A549 (cell line): ENCODE measurements around the gene AIPL1. TPM values are rescaled to one million over a fixed set of nuclear protein-coding genes. Genes with fewer than 3 reads are reported as not detected.

ENCODE experiments used
- ATAC-seq, 2 experiments: fragments of 200-7000 bp in 1 of 2; fragments of >200 bp in 1 of 2; cut with Nextera tagmentation in 1 of 2; cut with Tn5 transposase in 1 of 2; 3 replicates each; pipeline versions ENCODE4 v1.8.0 to v1.9.1; 2018 to 2020; ENCODE audit warnings: mild to moderate bottlenecking in 1 of 2, moderate library complexity in 1 of 2
- CTCF ChIA-PET: fragments of 300-600 bp; sonication (Branson Sonifier 250); formaldehyde crosslinking; extraction: SDS; loops from one replicate; lab custom pipeline; 2021; ENCODE audit warnings: antibody characterized with exemption, inconsistent platforms; lab: Yijun Ruan, JAX
- POLR2A ChIA-PET: fragments of 350-600 bp; formaldehyde crosslinking; extraction: SDS; loops from one replicate; lab custom pipeline; 2021; ENCODE audit warnings: antibody characterized with exemption, inconsistent platforms; lab: Yijun Ruan, JAX
- DNase-seq, 2 experiments: peaks; one replicate each; pipeline versions ENCODE4 v3.0.0 to v3.0.0-alpha.2; 2011 to 2016; ENCODE audit warnings: low read depth in 1 of 2, low spot score in 1 of 2
- FAIRE-seq: peaks from 2 replicates; lab custom pipeline; 2011; peaks lifted over from hg19 to GRCh38; lab: Jason Lieb, UNC
- H3K27ac ChIP-seq, 2 experiments: fragments of >200 bp; sonication (Bioruptor Twin); formaldehyde crosslinking; 3 replicates each; pipeline ENCODE4 v1.5.1; 2016 to 2017
- H3K4me1 ChIP-seq: fragments of >200 bp; sonication (Bioruptor Twin); formaldehyde crosslinking; 3 replicates; pipeline ENCODE4 v1.6.1; 2016
- H3K4me2 ChIP-seq: fragments of >200 bp; sonication (Bioruptor Twin); formaldehyde crosslinking; 3 replicates; pipeline ENCODE4 v1.6.1; 2016
- H3K4me3 ChIP-seq: fragments of >200 bp; sonication (Bioruptor Twin); formaldehyde crosslinking; 3 replicates; pipeline ENCODE4 v1.5.1; 2016
- H3K9me3 ChIP-seq: fragments of >200 bp; sonication (Bioruptor Twin); formaldehyde crosslinking; 3 replicates; pipeline ENCODE4 v1.6.1; 2016
- CBX2 ChIP-seq: fragments of 200-600 bp; sonication (generic); IDR thresholded peaks from 2 replicates; pipeline ENCODE4 v1.6.1; 2016; ENCODE audit warnings: low read depth, mild to moderate bottlenecking, borderline replicate concordance
- CBX8 ChIP-seq: fragments of 200-600 bp; sonication (generic); IDR thresholded peaks from 2 replicates; pipeline ENCODE4 v1.6.1; 2016
- EP300 ChIP-seq, 2 experiments: fragments of >200 bp; sonication (Bioruptor Twin); formaldehyde crosslinking; IDR thresholded peaks; 2 replicates in 1 of 2; 3 replicates in 1 of 2; pipeline ENCODE4 v1.6.1; 2016 to 2017
- HEYL ChIP-seq: fragments of 250-450 bp; sonication (Bioruptor Pico); IDR thresholded peaks from 2 replicates; pipeline ENCODE4 v1.8.0; 2021; ENCODE audit warnings: mild to moderate bottlenecking, moderate library complexity
- NPAS2 ChIP-seq: fragments of 250-450 bp; sonication (Bioruptor Pico); IDR thresholded peaks from 2 replicates; pipeline ENCODE4 v1.8.0; 2022; ENCODE audit warnings: mild to moderate bottlenecking, moderate library complexity, borderline replicate concordance
- POLR2A ChIP-seq: IDR thresholded peaks from 2 replicates; pipeline ENCODE4 v1.6.1; 2012; ENCODE audit warnings: mild to moderate bottlenecking, low read length
- RAD21 ChIP-seq, 2 experiments: fragments of >200 bp in 1 of 2; sonication (Bioruptor Twin) in 1 of 2; formaldehyde crosslinking in 1 of 2; IDR thresholded peaks in 1 of 2; conservative IDR thresholded peaks in 1 of 2; 2 replicates in 1 of 2; 3 replicates in 1 of 2; pipeline ENCODE4 v1.6.1; 2012 to 2018; ENCODE audit warnings: inconsistent platforms in 1 of 2
- SMC3 ChIP-seq: fragments of >200 bp; sonication (Bioruptor Twin); formaldehyde crosslinking; IDR thresholded peaks from 3 replicates; pipeline ENCODE4 v1.6.1; 2018; ENCODE audit warnings: inconsistent platforms
- SREBF2 ChIP-seq: fragments of 450-650 bp; IDR thresholded peaks from 2 replicates; pipeline ENCODE4 v1.6.1; 2014; ENCODE audit warnings: mild to moderate bottlenecking, moderate library complexity
- ZFP36 ChIP-seq: fragments of 450-650 bp; IDR thresholded peaks from 2 replicates; pipeline ENCODE4 v1.6.1; 2014; ENCODE audit warnings: borderline replicate concordance; ENCODE audit not compliant: partially characterized antibody
- ZNF302 ChIP-seq: fragments of 250-450 bp; sonication (Bioruptor Pico); IDR thresholded peaks from 2 replicates; pipeline ENCODE4 v1.9.0; 2021; ENCODE audit warnings: inconsistent platforms, mild to moderate bottlenecking, moderate library complexity
- WGBS: methylation state at CpG from one replicate; pipeline ENCODE4 v1.1.6; 2017; ENCODE audit errors: missing lambda C conversion rate; 5-methylcytosine and 5-hydroxymethylcytosine counted together
- polyA plus RNA-seq, 4 experiments: library from polyadenylated mRNA; depleted of rRNA in 3 of 4; stranded (reverse); fragments of >200 nt; fragmentation: RNase III in 1 of 4; extraction: RNeasy Plus Mini Kit Qiagen cat#74134 plus additional on column Dnase treatment in 1 of 4; gene quantifications; 2 replicates in 3 of 4; 3 replicates in 1 of 4; pipeline ENCODE4 v1.2.3, GENCODE V29; 2011 to 2017
- TF ChIP-seq, protein P1 (sequence below): fragments of >200 bp; sonication (Bioruptor Twin); formaldehyde crosslinking; IDR thresholded peaks from 3 replicates; pipeline ENCODE4 v1.6.1; 2016
- TF ChIP-seq, protein P2 (sequence below): fragments of >200 bp; sonication (Bioruptor Twin); formaldehyde crosslinking; IDR thresholded peaks from 3 replicates; pipeline ENCODE4 v1.5.1; 2016
- TF ChIP-seq, protein P3 (sequence below): IDR thresholded peaks from 2 replicates; pipeline ENCODE4 v1.6.1; 2012; ENCODE audit warnings: low read depth, borderline replicate concordance
- TF ChIP-seq, protein P4 (sequence below): IDR thresholded peaks from 2 replicates; pipeline ENCODE4 v1.6.1; 2012

The AIPL1 gene
- polyA plus RNA-seq, 2 of the 4 experiments (the other 2 are of a cell fraction), result not detected

DNA sequence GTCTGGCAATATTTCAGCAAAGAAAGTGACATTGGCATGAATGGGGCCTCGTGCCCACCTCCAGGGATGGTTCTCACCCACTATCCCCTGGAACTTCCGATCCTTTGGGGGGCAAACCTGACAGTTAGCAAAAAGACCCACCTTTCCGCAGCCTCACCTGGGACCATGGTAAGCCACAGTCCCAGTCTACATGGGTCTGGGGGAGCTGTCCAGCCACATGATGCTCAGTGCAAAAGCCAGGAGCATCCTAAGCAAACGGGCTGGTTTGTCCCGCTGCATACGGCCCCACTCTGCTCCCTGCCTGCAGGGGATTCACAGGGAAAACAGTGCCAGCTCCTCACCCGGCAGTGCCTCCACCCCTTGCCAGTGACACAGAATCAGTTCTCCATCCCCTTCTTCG, 19.3 kb downstream of the AIPL1 start:
- Histone ChIP-seq H3K27ac (no peak overlapping the region), H3K4me1 (no peaks in the 10 kb centered on the region), H3K4me3 (no peak overlapping the region), H3K4me2 (no peak overlapping the region), H3K9me3 (no peaks in the 10 kb centered on the region)
- FAIRE-seq, result no peak
- TF ChIP-seq EP300 (IDR thresholded peaks at IDR 0.05) (no peak), CBX8 (no peak)
- WGBS, result 32% methylated on average over 8 of the region's 8 CpGs
- ATAC-seq, result no peak
- ChIA-PET CTCF (interaction anchor here (0.5 to 21.4 kb wide), 4 partner anchors 21 to 920 kb away, joined by 3 to 394 read pairs (median 4); no protein-coding TSS in a partner anchor), POLR2A (no interaction called here)
- no peak for DNase-seq

DNA sequence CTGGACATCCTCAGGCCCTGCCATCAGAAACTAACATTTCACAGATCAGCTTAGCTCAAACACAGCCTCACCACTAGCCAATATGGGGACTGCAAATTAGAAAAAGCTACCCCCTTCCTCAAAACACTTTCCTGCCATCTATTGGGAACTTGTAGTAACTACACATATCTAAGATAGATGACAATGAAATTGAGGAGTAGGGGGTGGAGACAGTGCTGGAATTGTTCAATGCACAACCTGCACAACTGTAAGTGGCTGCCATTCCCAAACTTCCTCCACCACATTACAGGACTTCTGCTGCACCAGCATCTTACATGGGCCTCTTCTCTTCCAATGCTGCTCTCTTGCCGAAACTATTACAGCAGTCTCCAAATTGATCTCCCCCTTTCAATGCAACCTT, 21.9 kb downstream of the AIPL1 start:
- TF ChIP-seq, protein P1, sequence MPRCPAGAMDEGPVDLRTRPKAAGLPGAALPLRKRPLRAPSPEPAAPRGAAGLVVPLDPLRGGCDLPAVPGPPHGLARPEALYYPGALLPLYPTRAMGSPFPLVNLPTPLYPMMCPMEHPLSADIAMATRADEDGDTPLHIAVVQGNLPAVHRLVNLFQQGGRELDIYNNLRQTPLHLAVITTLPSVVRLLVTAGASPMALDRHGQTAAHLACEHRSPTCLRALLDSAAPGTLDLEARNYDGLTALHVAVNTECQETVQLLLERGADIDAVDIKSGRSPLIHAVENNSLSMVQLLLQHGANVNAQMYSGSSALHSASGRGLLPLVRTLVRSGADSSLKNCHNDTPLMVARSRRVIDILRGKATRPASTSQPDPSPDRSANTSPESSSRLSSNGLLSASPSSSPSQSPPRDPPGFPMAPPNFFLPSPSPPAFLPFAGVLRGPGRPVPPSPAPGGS, result no peak
- peak; percentile 85 to 93 for TF ChIP-seq RAD21 (conservative IDR thresholded peaks at IDR 0.05 in 1 of 2, IDR thresholded peaks at IDR 0.05 in 1 of 2)
- peak; percentile 81 for TF ChIP-seq SMC3
- TF ChIP-seq, protein P2, sequence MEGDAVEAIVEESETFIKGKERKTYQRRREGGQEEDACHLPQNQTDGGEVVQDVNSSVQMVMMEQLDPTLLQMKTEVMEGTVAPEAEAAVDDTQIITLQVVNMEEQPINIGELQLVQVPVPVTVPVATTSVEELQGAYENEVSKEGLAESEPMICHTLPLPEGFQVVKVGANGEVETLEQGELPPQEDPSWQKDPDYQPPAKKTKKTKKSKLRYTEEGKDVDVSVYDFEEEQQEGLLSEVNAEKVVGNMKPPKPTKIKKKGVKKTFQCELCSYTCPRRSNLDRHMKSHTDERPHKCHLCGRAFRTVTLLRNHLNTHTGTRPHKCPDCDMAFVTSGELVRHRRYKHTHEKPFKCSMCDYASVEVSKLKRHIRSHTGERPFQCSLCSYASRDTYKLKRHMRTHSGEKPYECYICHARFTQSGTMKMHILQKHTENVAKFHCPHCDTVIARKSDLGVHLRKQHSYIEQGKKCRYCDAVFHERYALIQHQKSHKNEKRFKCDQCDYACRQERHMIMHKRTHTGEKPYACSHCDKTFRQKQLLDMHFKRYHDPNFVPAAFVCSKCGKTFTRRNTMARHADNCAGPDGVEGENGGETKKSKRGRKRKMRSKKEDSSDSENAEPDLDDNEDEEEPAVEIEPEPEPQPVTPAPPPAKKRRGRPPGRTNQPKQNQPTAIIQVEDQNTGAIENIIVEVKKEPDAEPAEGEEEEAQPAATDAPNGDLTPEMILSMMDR, result peak; percentile 77
- no peak overlapping the region for H3K27ac ChIP-seq
- no peak overlapping the region for H3K4me3 ChIP-seq
- FAIRE-seq, result peak; percentile 98
- no peaks in the 10 kb centered on the region for H3K9me3 ChIP-seq
- no peak overlapping the region for H3K4me2 ChIP-seq
- peak; percentile 72 to 89 for ATAC-seq
- peak; percentile 65 to 84 for DNase-seq
- WGBS, result 3% methylated on average over 1 of the region's 1 CpG
- CTCF ChIA-PET, result interaction anchor here (0.6 to 21.4 kb wide), 48 partner anchors 10 to 872 kb away, joined by 3 to 394 read pairs (median 3); partner anchors contain the start of gene NLRP1
- POLR2A ChIA-PET, result no interaction called here
- H3K4me1 ChIP-seq, result no peaks in the 10 kb centered on the region

DNA sequence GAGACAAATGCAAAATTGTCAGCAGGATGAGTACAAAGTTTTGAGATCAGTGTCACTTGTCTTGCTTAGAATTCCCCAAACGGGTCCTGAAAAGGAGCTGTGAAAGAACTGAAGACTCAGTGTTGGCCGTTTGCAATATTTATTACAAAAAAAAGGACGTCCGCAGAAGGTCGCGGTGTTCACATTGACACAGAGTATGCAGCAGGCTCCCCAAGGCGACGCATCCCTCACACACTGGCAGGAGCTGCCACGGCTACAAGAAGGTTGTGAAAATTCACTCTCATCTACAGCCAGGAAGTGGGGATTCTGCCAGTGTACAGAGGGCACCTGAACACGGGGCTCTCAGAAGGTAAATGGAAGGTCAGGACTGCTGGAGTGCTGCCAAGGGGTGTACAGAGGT, 26.2 kb downstream of the AIPL1 start:
- 41% methylated on average over 10 of the region's 10 CpGs for WGBS
- ATAC-seq (no peak), FAIRE-seq (peak; percentile 70), DNase-seq (no peak)
- ChIA-PET POLR2A (no interaction called here), CTCF (interaction anchor here (0.7 to 21.4 kb wide), 4 partner anchors 12 to 821 kb away, joined by 3 to 394 read pairs (median 6); no protein-coding TSS in a partner anchor)
- Histone ChIP-seq H3K9me3 (no peaks in the 10 kb centered on the region), H3K4me3 (no peak overlapping the region), H3K4me1 (no peaks in the 10 kb centered on the region), H3K4me2 (no peak overlapping the region), H3K27ac (no peak overlapping the region)
- TF ChIP-seq ZNF302 (CRISPR knock-in tag) (no peak), HEYL (CRISPR knock-in tag) (no peak), CBX2 (no peak), POLR2A (no peak)
- TF ChIP-seq, protein P3, sequence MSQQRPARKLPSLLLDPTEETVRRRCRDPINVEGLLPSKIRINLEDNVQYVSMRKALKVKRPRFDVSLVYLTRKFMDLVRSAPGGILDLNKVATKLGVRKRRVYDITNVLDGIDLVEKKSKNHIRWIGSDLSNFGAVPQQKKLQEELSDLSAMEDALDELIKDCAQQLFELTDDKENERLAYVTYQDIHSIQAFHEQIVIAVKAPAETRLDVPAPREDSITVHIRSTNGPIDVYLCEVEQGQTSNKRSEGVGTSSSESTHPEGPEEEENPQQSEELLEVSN, result no peak

DNA sequence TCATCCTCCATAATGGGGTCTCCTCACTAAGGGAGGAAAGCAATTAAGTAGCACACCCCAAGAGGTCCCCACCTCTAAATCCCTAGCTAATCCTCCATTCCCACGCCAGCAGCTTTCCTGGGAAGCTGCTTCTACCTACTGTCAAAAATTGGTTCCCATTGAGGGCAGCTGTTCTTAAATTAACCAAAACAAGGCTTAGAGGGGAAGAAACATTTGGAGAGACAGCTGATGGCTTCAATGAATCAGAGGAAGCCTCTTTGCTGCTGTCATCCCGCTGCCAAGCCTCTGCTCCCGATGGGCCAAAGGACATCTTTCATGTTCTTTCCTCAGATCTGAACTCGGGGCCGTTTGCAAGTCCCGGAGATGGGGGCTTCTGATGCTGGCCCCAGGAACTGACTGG, 26.6 kb downstream of the AIPL1 start:
- no peak for FAIRE-seq
- TF ChIP-seq CBX2 (no peak), ZFP36 (no peak), SREBF2 (no peak), NPAS2 (CRISPR knock-in tag) (no peak)
- TF ChIP-seq, protein P4, sequence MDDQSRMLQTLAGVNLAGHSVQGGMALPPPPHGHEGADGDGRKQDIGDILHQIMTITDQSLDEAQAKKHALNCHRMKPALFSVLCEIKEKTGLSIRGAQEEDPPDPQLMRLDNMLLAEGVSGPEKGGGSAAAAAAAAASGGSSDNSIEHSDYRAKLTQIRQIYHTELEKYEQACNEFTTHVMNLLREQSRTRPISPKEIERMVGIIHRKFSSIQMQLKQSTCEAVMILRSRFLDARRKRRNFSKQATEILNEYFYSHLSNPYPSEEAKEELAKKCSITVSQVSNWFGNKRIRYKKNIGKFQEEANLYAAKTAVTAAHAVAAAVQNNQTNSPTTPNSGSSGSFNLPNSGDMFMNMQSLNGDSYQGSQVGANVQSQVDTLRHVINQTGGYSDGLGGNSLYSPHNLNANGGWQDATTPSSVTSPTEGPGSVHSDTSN, result no peak
- TF ChIP-seq, all 56 proteins: peak for 0
- ATAC-seq (no peak), DNase-seq (no peak)
- ChIA-PET POLR2A (no interaction called here), CTCF (interaction anchor here (0.7 to 2.6 kb wide), 3 partner anchors 9 to 820 kb away, joined by 3 to 8 read pairs (median 3); no protein-coding TSS in a partner anchor)
- no peak overlapping the region for H3K4me2 ChIP-seq
- H3K4me1 ChIP-seq, result no peaks in the 10 kb centered on the region
- H3K4me3 ChIP-seq, result no peak overlapping the region
- WGBS, result 13% methylated on average over 6 of the region's 6 CpGs
- H3K9me3 ChIP-seq, result no peaks in the 10 kb centered on the region
- no peak overlapping the region for H3K27ac ChIP-seq
